ENCODE results near the gene RPL4.

GRCh38 chr15:66503780-66504562 is 684 bp downstream of the RPL4 start:
- TF ChIP-seq POLR2A (IDR thresholded peaks at IDR 0.05) (no peak), CTCF (IDR thresholded peaks at IDR 0.05) (no peak), POLR2AphosphoS5 (IDR thresholded peaks at IDR 0.05) (no peak)

Data from upper lobe of left lung (tissue), 4 donors.